ENCODE data around the gene AJAP1.

The AJAP1 gene

GRCh38 chr1:4636186-4636585 is 18.2 kb upstream of the AJAP1 start:
- H3K4me3 ChIP-seq (replicated peaks in 1 of 2; ENCODE audit: low read depth in 2 of 2, low read length in 2 of 2), result no peak overlapping the region
- TF ChIP-seq CTCF (IDR thresholded peaks at IDR 0.05; ENCODE audit: low read depth, low read length), result no peak
- DNase-seq (ENCODE audit: low read depth in 2 of 2), result no peak

GRCh38 chr1:4636644-4637380 is 17.6 kb upstream of the AJAP1 start:
- DNase-seq (ENCODE audit: low read depth in 2 of 2), result no peak
- H3K4me3 ChIP-seq (replicated peaks in 1 of 2; ENCODE audit: low read depth in 2 of 2, low read length in 2 of 2), result no peak overlapping the region
- TF ChIP-seq CTCF (IDR thresholded peaks at IDR 0.05; ENCODE audit: low read depth, low read length), result no peak

- TF ChIP-seq CTCF (IDR thresholded peaks at IDR 0.05; ENCODE audit: low read depth, low read length), result no peak
- no peak overlapping the region for H3K4me3 ChIP-seq (replicated peaks in 1 of 2; ENCODE audit: low read depth in 2 of 2, low read length in 2 of 2)
- no peak for DNase-seq (ENCODE audit: low read depth in 2 of 2)
Observed at GRCh38 chr1:4637616-4638344, 16.6 kb upstream of the AJAP1 start.

GRCh38 chr1:4638345-4638729 is 16.1 kb upstream of the AJAP1 start:
- DNase-seq (ENCODE audit: low read depth in 2 of 2), result no peak
- no peak for TF ChIP-seq CTCF (IDR thresholded peaks at IDR 0.05; ENCODE audit: low read depth, low read length)
- H3K4me3 ChIP-seq (replicated peaks in 1 of 2; ENCODE audit: low read depth in 2 of 2, low read length in 2 of 2), result no peak overlapping the region

- no peak for DNase-seq (ENCODE audit: low read depth in 2 of 2)
- no peak for TF ChIP-seq CTCF (IDR thresholded peaks at IDR 0.05; ENCODE audit: low read depth, low read length)
Observed at GRCh38 chr1:4640931-4641330, 13.5 kb upstream of the AJAP1 start.

GRCh38 chr1:4647391-4647790 is 7.0 kb upstream of the AJAP1 start:
- DNase-seq (ENCODE audit: low read depth in 2 of 2), result no peak
- H3K4me3 ChIP-seq (replicated peaks in 1 of 2; ENCODE audit: low read depth in 2 of 2, low read length in 2 of 2), result no peak overlapping the region
- TF ChIP-seq CTCF (IDR thresholded peaks at IDR 0.05; ENCODE audit: low read depth, low read length), result no peak

More at GRCh38 chr1:4640931-4641330, 13.5 kb upstream of the AJAP1 start:
- no peak overlapping the region for H3K4me3 ChIP-seq (replicated peaks in 1 of 2; ENCODE audit: low read depth in 2 of 2, low read length in 2 of 2)

Measured in cardiac fibroblast (primary cell).